ENCODE measurements around the gene SFRP2. TPM values are rescaled to one million over a fixed set of nuclear protein-coding genes. Genes with fewer than 3 reads are reported as not detected.

The SFRP2 gene
- total RNA-seq, 1 experiment from 2014 or later: not detected

GRCh38 chr4:153755186-153755585 lies 33.7 kb downstream of the SFRP2 start:
- H3K36me3 Mint-ChIP-seq (ENCODE audit: insufficient read depth, unreplicated experiment): no peaks in the 10 kb centered on the region
- ChIA-PET POLR2A (no interaction called here), CTCF (no interaction called here)
- no peaks in the 10 kb centered on the region for H3K9me3 Mint-ChIP-seq (ENCODE audit: unreplicated experiment)
- no peaks in the 10 kb centered on the region for H3K9me3 ChIP-seq
- no TSS peak for BruUV-seq (replicated peaks)
- no peaks in the 10 kb centered on the region for H3K4me1 Mint-ChIP-seq (ENCODE audit: low read depth, unreplicated experiment)
- no peak overlapping the region for H3K4me3 Mint-ChIP-seq (ENCODE audit: unreplicated experiment)
- H3K27me3 Mint-ChIP-seq (ENCODE audit: insufficient read depth, unreplicated experiment): peaks cover 2% of the 10 kb centered on the region
- DNase-seq: no peak
- no peaks in the 10 kb centered on the region for H3K27me3 ChIP-seq (replicated peaks; ENCODE audit: control insufficient read depth, insufficient read depth, low read length)
- TF ChIP-seq, protein P1, sequence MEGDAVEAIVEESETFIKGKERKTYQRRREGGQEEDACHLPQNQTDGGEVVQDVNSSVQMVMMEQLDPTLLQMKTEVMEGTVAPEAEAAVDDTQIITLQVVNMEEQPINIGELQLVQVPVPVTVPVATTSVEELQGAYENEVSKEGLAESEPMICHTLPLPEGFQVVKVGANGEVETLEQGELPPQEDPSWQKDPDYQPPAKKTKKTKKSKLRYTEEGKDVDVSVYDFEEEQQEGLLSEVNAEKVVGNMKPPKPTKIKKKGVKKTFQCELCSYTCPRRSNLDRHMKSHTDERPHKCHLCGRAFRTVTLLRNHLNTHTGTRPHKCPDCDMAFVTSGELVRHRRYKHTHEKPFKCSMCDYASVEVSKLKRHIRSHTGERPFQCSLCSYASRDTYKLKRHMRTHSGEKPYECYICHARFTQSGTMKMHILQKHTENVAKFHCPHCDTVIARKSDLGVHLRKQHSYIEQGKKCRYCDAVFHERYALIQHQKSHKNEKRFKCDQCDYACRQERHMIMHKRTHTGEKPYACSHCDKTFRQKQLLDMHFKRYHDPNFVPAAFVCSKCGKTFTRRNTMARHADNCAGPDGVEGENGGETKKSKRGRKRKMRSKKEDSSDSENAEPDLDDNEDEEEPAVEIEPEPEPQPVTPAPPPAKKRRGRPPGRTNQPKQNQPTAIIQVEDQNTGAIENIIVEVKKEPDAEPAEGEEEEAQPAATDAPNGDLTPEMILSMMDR (IDR thresholded peaks at IDR 0.05; ENCODE audit: insufficient read depth in 1 of 2, low read depth in 1 of 2, low read length in 1 of 2, severe bottlenecking in 1 of 2, unreplicated experiment in 1 of 2): no peak
- no peaks in the 10 kb centered on the region for H3K36me3 ChIP-seq (ENCODE audit: control insufficient read depth, insufficient read depth, low read length)
- no peak overlapping the region for H3K27ac Mint-ChIP-seq (ENCODE audit: unreplicated experiment)
- no peak overlapping the region for H3K4me3 ChIP-seq (ENCODE audit: low read depth, low read length)
- intact Hi-C loops (cut with micrococcal nuclease; ENCODE audit: unreplicated experiment): no loop called here
- H3K4me1 ChIP-seq: peaks cover 4% of the 10 kb centered on the region

- Mint-ChIP-seq H3K27me3 (ENCODE audit: insufficient read depth, unreplicated experiment) (peaks cover 2% of the 10 kb centered on the region), H3K4me1 (ENCODE audit: low read depth, unreplicated experiment) (no peaks in the 10 kb centered on the region), H3K36me3 (ENCODE audit: insufficient read depth, unreplicated experiment) (no peaks in the 10 kb centered on the region), H3K4me3 (ENCODE audit: unreplicated experiment) (no peak overlapping the region), H3K27ac (ENCODE audit: unreplicated experiment) (no peak overlapping the region), H3K9me3 (ENCODE audit: unreplicated experiment) (no peaks in the 10 kb centered on the region)
- no peaks in the 10 kb centered on the region for H3K4me1 ChIP-seq
- TF ChIP-seq, protein P1 (IDR thresholded peaks at IDR 0.05; ENCODE audit: insufficient read depth in 1 of 2, low read depth in 1 of 2, low read length in 1 of 2, severe bottlenecking in 1 of 2, unreplicated experiment in 1 of 2): peak; percentile 58 to 80
- H3K36me3 ChIP-seq (ENCODE audit: control insufficient read depth, insufficient read depth, low read length): no peaks in the 10 kb centered on the region
- intact Hi-C loops (cut with micrococcal nuclease; ENCODE audit: unreplicated experiment): loop anchor here (1.0 to 5.0 kb wide), 4 partner anchors 66 to 406 kb away; partner anchors contain the start of genes MND1 and TLR2
- no peaks in the 10 kb centered on the region for H3K9me3 ChIP-seq
- no TSS peak for BruUV-seq (replicated peaks)
- H3K27me3 ChIP-seq (replicated peaks; ENCODE audit: control insufficient read depth, insufficient read depth, low read length): no peaks in the 10 kb centered on the region
- DNase-seq: peak; percentile 66 to 79
- CTCF ChIA-PET: interaction anchor here (0.6 to 1.3 kb wide), 5 partner anchors 66 to 607 kb away, joined by 3 to 5 read pairs (median 3); partner anchors contain the start of gene TLR2
- H3K4me3 ChIP-seq (ENCODE audit: low read depth, low read length): no peak overlapping the region
- POLR2A ChIA-PET: no interaction called here
These were observed 38.6 kb downstream of the SFRP2 start for GRCh38 chr4:153750197-153750817.

- intact Hi-C loops (cut with micrococcal nuclease; ENCODE audit: unreplicated experiment): no loop called here
- no peaks in the 10 kb centered on the region for H3K36me3 Mint-ChIP-seq (ENCODE audit: insufficient read depth, unreplicated experiment)
- no peak overlapping the region for H3K27ac Mint-ChIP-seq (ENCODE audit: unreplicated experiment)
- Histone ChIP-seq H3K4me3 (ENCODE audit: low read depth, low read length) (no peak overlapping the region), H3K36me3 (ENCODE audit: control insufficient read depth, insufficient read depth, low read length) (no peaks in the 10 kb centered on the region), H3K4me1 (no peaks in the 10 kb centered on the region), H3K27me3 (replicated peaks; ENCODE audit: control insufficient read depth, insufficient read depth, low read length) (no peaks in the 10 kb centered on the region), H3K9me3 (no peaks in the 10 kb centered on the region)
- peaks cover 2% of the 10 kb centered on the region for H3K27me3 Mint-ChIP-seq (ENCODE audit: insufficient read depth, unreplicated experiment)
- no peak overlapping the region for H3K4me3 Mint-ChIP-seq (ENCODE audit: unreplicated experiment)
- no TSS peak for BruUV-seq (replicated peaks)
- ChIA-PET POLR2A (no interaction called here), CTCF (no interaction called here)
- no peaks in the 10 kb centered on the region for H3K9me3 Mint-ChIP-seq (ENCODE audit: unreplicated experiment)
- DNase-seq: no peak
- no peaks in the 10 kb centered on the region for H3K4me1 Mint-ChIP-seq (ENCODE audit: low read depth, unreplicated experiment)
- TF ChIP-seq, protein P1 (IDR thresholded peaks at IDR 0.05; ENCODE audit: insufficient read depth in 1 of 2, low read depth in 1 of 2, low read length in 1 of 2, severe bottlenecking in 1 of 2, unreplicated experiment in 1 of 2): no peak
These were observed 40.5 kb downstream of the SFRP2 start for GRCh38 chr4:153748378-153748777.

Data from Caco-2 (cell line).